Fibroblast of villous mesenchyme (primary cell): ENCODE data around the gene PDIA4. TPM values are rescaled to one million over a fixed set of nuclear protein-coding genes. Genes with fewer than 3 reads are reported as not detected.

ENCODE experiments used
- DNase-seq: peaks from one replicate; pipeline ENCODE4 v3.0.0-alpha.2; 2010; ENCODE audit warnings: low read depth
- H3K4me3 ChIP-seq: 2 replicates; pipeline ENCODE4 v1.5.1; 2011; ENCODE audit warnings: low read depth, mild to moderate bottlenecking, low read length
- CTCF ChIP-seq: IDR thresholded peaks from 2 replicates; pipeline ENCODE4 v1.5.1; 2012; ENCODE audit warnings: low read depth, mild to moderate bottlenecking, low read length; ENCODE audit not compliant: insufficient read depth
- total RNA-seq: library from RNA; depleted of rRNA; stranded (reverse); fragments of >200 nt; gene quantifications from 2 replicates; pipeline ENCODE4 v1.2.3, GENCODE V29; 2012

Gene PDIA4
- total RNA-seq = 233 and 358 TPM in 2 replicates

- no peak for TF ChIP-seq CTCF
- H3K4me3 ChIP-seq = peak within 1 kb of the TSS; percentile 88
- DNase-seq = peak; percentile 100
Measured at GRCh38 chr7:149028346-149029109, at the start of gene PDIA4. Gene PDIA4, minus strand, starts transcription at chr7:149028505. Its CDS starts 97 bp downstream, at chr7:149028408.

- TF ChIP-seq CTCF = no peak
- no peak overlapping the region for H3K4me3 ChIP-seq
- DNase-seq = no peak
Measured at GRCh38 chr7:149077594-149077993, 49.3 kb upstream of the PDIA4 start.

- no peak for TF ChIP-seq CTCF
- no peak overlapping the region for H3K4me3 ChIP-seq
- DNase-seq = no peak
Measured at GRCh38 chr7:149075286-149075685, 47.0 kb upstream of the PDIA4 start.

- no peak for TF ChIP-seq CTCF
- no peak for DNase-seq
- no peak overlapping the region for H3K4me3 ChIP-seq
Measured at GRCh38 chr7:149074116-149074885, 46.0 kb upstream of the PDIA4 start.

GRCh38 chr7:149072438-149072775, 44.1 kb upstream of the PDIA4 start:
- H3K4me3 ChIP-seq = no peak overlapping the region
- no peak for TF ChIP-seq CTCF
- DNase-seq = no peak

GRCh38 chr7:149071641-149072437, 43.5 kb upstream of the PDIA4 start:
- no peak overlapping the region for H3K4me3 ChIP-seq
- peak; percentile 37 for TF ChIP-seq CTCF
- peak; percentile 29 for DNase-seq
